ENCODE data around the gene PRKD1. TPM values are rescaled to one million over a fixed set of nuclear protein-coding genes. Genes with fewer than 3 reads are reported as not detected.

PRKD1 gene
- 7.2 and 7.3 TPM in 2 replicates for total RNA-seq

DNA sequence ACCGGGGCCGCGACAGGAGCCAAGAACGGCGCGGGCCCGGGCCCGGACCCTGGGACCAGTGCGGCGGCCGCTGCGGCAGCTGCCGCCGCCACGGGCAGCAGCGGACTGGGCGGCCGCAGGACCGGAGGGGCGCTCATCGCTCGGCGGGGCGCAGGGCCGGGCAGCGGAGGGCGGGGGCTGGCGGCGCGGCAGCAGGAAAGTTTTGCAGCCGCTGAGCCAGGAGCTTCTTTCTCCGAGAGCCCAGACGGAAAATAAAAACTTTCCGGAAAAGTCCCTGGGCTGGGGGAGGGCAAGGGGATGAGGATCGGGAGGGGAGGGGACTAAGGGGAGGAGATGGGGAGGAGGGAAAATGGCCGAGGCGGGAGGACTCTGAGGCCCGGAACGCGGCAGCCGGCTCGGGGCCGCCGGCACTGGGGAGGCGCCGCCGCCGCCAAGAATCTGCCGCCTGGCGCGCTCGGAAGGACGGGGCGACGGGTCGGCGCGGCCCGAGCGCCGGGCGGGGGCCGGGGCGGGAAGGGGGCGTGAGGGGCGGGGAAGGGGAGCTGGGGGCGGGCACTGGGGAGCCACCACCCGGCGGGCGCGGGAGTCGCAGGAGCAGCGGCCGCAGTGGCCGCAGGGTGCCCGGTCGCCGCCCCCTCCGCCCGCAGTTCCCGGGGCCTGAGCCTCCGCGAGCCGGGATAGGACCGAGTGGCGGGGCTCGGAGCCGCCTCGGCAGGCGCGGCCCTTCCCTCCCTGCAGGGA is at the start of gene PRKD1:
TSS of gene PRKD1 (minus strand) at position 472 of the 741 bp plus-strand sequence.

